ENCODE measurements around the gene COL4A1.

The COL4A1 gene

GRCh38 chr13:110182461-110182860 lies 124.5 kb downstream of the COL4A1 start:
- DNase-seq = no peak

GRCh38 chr13:110182003-110182402 lies 125.0 kb downstream of the COL4A1 start:
- no peak for DNase-seq

GRCh38 chr13:110179857-110180147 lies 127.2 kb downstream of the COL4A1 start:
- DNase-seq = no peak

- no peak for DNase-seq
These were observed 127.7 kb downstream of the COL4A1 start for GRCh38 chr13:110179116-110179856.

GRCh38 chr13:110177790-110178189 lies 129.2 kb downstream of the COL4A1 start:
- no peak for DNase-seq

- no peak for DNase-seq
These were observed 130.5 kb downstream of the COL4A1 start for GRCh38 chr13:110176431-110176830.

GRCh38 chr13:110173247-110173818 lies 133.6 kb downstream of the COL4A1 start:
- DNase-seq = no peak

GRCh38 chr13:110170882-110171281 lies 136.1 kb downstream of the COL4A1 start:
- no peak for DNase-seq

GRCh38 chr13:110170020-110170790 lies 136.8 kb downstream of the COL4A1 start:
- DNase-seq = no peak

- DNase-seq = no peak
These were observed 137.7 kb downstream of the COL4A1 start for GRCh38 chr13:110168999-110169933.

- no peak for DNase-seq
These were observed 140.4 kb downstream of the COL4A1 start for GRCh38 chr13:110166598-110166997.

GRCh38 chr13:110164706-110165105 lies 142.3 kb downstream of the COL4A1 start:
- DNase-seq = no peak

GRCh38 chr13:110162866-110163658 lies 143.9 kb downstream of the COL4A1 start:
- DNase-seq = no peak

- no peak for DNase-seq
These were observed 144.9 kb downstream of the COL4A1 start for GRCh38 chr13:110162053-110162452.

- peak in 1 of 2 donors; percentile 30 for DNase-seq
These were observed 145.7 kb downstream of the COL4A1 start for GRCh38 chr13:110161112-110161882.

GRCh38 chr13:110158226-110158625 lies 148.7 kb downstream of the COL4A1 start:
- DNase-seq = no peak

- no peak for DNase-seq
These were observed 149.2 kb downstream of the COL4A1 start for GRCh38 chr13:110157718-110158117.

- no peak for DNase-seq
These were observed 150.5 kb downstream of the COL4A1 start for GRCh38 chr13:110156301-110157049.

GRCh38 chr13:110155072-110155471 lies 151.9 kb downstream of the COL4A1 start:
- DNase-seq = no peak

- no peak for DNase-seq
These were observed 152.5 kb downstream of the COL4A1 start for GRCh38 chr13:110154410-110154933.
